NCI-H82 (cell line): ENCODE results near the gene DMRTB1.
A peak's percentile ranks its signal among the peaks of the same experiment; 100 is the strongest.

ENCODE experiments used
- DNase-seq: peaks from one replicate; lab custom pipeline; 2025; lab: John Stamatoyannopoulos, UW

DMRTB1 gene

GRCh38 chr1:53435151-53435550 lies 24.0 kb upstream of the DMRTB1 start:
- DNase-seq: no peak

GRCh38 chr1:53438427-53439336 lies 20.5 kb upstream of the DMRTB1 start:
- no peak for DNase-seq

GRCh38 chr1:53439337-53440207 lies 19.6 kb upstream of the DMRTB1 start:
- DNase-seq: no peak

- DNase-seq: no peak
These were observed 18.6 kb upstream of the DMRTB1 start for GRCh38 chr1:53440633-53441032.

GRCh38 chr1:53442299-53442698 lies 16.9 kb upstream of the DMRTB1 start:
- peak; percentile 77 for DNase-seq

- no peak for DNase-seq
These were observed 13.1 kb upstream of the DMRTB1 start for GRCh38 chr1:53446051-53446450.

GRCh38 chr1:53447413-53447812 lies 11.8 kb upstream of the DMRTB1 start:
- no peak for DNase-seq

GRCh38 chr1:53448241-53448841 lies 10.9 kb upstream of the DMRTB1 start:
- DNase-seq: no peak

- DNase-seq: no peak
These were observed 10.2 kb upstream of the DMRTB1 start for GRCh38 chr1:53449021-53449420.

- DNase-seq: peak; percentile 22
These were observed 9.5 kb upstream of the DMRTB1 start for GRCh38 chr1:53449693-53450092.

GRCh38 chr1:53450225-53450624 lies 9.0 kb upstream of the DMRTB1 start:
- no peak for DNase-seq

- no peak for DNase-seq
These were observed 5.2 kb upstream of the DMRTB1 start for GRCh38 chr1:53454019-53454418.

- DNase-seq: no peak
These were observed 3.7 kb upstream of the DMRTB1 start for GRCh38 chr1:53455364-53455991.

- DNase-seq: no peak
These were observed 565 bp upstream of the DMRTB1 start for GRCh38 chr1:53458634-53459033.

- no peak for DNase-seq
These were observed 1.0 kb downstream of the DMRTB1 start for GRCh38 chr1:53460211-53460634.

- no peak for DNase-seq
These were observed 1.6 kb downstream of the DMRTB1 start for GRCh38 chr1:53460666-53461322.

- no peak for DNase-seq
These were observed 2.3 kb downstream of the DMRTB1 start for GRCh38 chr1:53461323-53462044.

GRCh38 chr1:53462193-53462592 lies 3.0 kb downstream of the DMRTB1 start:
- DNase-seq: peak; percentile 16

GRCh38 chr1:53462769-53463501 lies 3.7 kb downstream of the DMRTB1 start:
- DNase-seq: peak; percentile 88
